ENCODE data around the gene LCMT2.

Gene LCMT2

DNA sequence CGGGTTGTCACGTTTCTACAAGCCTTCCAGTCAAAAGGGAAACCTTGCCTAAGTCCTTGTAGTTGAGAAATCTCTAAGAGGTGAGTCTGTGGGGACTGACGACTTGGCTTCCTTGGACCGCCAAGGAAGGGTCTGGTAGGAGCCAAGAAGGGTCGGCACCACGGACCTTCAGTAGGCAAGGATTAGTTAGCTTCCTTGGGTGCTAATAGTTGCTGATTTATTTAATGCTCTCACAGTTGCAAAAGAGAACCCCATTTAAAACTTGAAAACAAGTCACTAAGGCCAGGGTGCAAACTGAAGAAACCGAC lies 361 bp upstream of the LCMT2 start:
- H3K36me3 ChIP-seq (ENCODE audit: control insufficient read depth, insufficient read depth, low read length), result no peaks in the 10 kb centered on the region

DNA sequence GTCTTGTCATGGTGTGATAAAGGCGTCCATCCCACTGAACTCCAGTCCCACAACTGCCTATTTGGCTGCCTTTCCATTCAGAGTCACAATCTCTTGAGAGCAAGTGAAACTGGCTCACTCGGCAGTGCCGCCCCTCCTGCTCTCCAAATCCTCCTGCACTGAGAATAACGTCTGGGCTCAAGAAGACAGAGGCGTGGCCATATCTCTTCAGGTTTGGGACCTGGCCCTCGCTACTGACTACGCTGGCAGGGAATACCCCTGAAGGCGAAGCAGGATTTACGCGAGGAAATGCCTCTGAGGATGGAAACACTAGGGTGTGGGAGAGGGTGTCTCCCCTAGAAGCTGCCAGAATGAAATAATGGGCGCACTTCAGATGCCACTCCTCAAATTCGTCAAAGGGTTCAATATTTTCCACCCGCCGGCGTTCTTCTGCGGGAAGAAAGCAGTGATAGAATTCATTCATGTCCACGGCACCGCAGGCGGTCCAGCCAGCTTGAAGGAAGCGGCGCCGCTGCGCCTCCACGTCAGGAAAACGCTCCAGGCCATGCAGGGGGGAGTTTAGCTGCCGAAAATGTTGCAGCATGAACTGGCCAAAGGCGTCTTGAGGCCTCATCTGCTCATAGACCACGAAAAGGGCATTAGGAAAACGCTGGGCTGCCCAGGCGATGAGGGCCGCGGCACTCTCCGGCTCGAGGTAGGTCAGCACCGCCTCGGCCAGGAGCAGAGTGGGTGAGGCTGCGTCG lies 985 bp downstream of the LCMT2 start:
- Histone ChIP-seq H3K9ac (ENCODE audit: low read length) (peak overlapping the region; percentile 79), H3K4me1 (ENCODE audit: control insufficient read depth, insufficient read depth, low read length) (peaks cover 19% of the 10 kb centered on the region), H3K27me3 (ENCODE audit: control insufficient read depth, insufficient read depth, low read length) (no peaks in the 10 kb centered on the region), H3K4me3 (ENCODE audit: low read length) (peak overlapping the region; percentile 100), H3K9me3 (ENCODE audit: control insufficient read depth, low read length) (no peaks in the 10 kb centered on the region), H3K36me3 (ENCODE audit: control insufficient read depth, insufficient read depth, low read length) (no peaks in the 10 kb centered on the region)

More for the DNA sequence above, 361 bp upstream of the LCMT2 start:
- no peaks in the 10 kb centered on the region for H3K27me3 ChIP-seq (ENCODE audit: control insufficient read depth, insufficient read depth, low read length)
- H3K9ac ChIP-seq (ENCODE audit: low read length), result peak overlapping the region; percentile 79
- H3K4me1 ChIP-seq (ENCODE audit: control insufficient read depth, insufficient read depth, low read length), result peaks cover 19% of the 10 kb centered on the region
- peak overlapping the region; percentile 100 for H3K4me3 ChIP-seq (ENCODE audit: low read length)
- no peaks in the 10 kb centered on the region for H3K9me3 ChIP-seq (ENCODE audit: control insufficient read depth, low read length)

DNA sequence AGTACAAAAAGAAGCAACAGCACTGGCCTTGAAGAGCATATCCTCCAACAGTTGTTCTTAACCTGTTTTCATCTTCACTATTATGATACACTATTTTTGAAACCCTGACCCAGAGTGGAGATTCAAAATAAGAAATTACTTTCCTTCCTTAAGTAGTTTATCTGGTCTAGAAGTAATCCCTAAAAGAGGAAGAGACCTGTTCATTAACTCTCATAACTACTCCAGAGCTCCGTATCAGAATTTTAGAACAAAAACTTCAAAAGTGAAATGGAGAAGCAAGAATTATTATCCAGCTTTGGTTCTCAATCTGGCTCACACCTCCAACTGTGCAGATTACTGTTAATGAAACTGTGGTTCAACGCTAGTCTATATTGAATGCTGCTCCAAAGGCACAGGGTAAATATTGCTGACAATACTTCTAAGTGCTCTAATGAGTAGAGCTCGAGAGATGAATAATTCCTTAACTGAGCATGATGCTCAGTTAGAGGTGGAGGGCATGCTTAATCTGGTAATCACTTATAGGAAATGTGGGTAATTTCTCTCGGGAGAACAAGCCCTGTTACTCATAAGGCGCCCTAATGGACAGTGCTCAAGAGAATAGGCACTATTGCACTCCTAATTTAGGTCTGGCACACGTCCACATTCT lies 5.2 kb downstream of the LCMT2 start:
- Histone ChIP-seq H3K9me3 (ENCODE audit: control insufficient read depth, low read length) (no peaks in the 10 kb centered on the region), H3K9ac (ENCODE audit: low read length) (no peak overlapping the region), H3K4me3 (ENCODE audit: low read length) (no peak overlapping the region), H3K36me3 (ENCODE audit: control insufficient read depth, insufficient read depth, low read length) (no peaks in the 10 kb centered on the region), H3K27me3 (ENCODE audit: control insufficient read depth, insufficient read depth, low read length) (no peaks in the 10 kb centered on the region), H3K4me1 (ENCODE audit: control insufficient read depth, insufficient read depth, low read length) (peaks cover 13% of the 10 kb centered on the region)

DNA sequence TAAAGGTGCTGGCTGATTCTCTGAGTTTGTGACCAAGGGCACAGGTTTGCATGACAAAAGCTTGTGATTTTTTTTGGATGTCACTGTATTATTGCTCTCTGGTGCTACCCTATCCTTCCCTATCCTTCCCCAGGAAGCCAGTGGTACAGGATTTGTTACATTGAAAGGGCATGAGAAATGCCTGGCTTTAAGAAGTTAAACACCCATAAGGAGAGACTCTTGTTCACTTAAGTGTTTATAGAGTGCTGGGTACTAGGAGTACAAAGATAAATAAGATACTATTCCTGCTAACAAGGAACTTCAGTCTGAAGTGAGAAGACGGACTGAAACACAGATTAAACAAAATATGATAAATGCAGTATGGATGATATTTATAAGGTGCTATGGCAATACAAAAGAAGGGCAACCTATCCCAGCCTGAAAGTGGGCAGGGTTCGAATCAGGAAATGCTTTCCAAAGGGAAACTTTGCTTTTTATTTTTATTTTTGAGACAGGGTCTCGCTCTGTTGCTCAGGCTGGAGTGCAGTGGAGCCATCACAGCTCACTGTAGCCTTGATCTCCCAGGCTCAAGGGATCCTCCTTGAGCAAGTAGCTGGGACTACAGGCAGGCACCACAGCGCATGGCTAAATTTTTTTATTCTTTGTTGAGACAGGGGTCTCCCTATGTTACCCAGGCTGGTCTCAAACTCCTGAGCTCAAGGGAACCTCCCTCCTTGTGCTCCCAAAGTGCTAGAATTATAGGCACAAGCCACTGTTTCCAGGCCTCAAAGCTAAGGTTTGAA lies 11.2 kb downstream of the LCMT2 start:
- Histone ChIP-seq H3K36me3 (ENCODE audit: control insufficient read depth, insufficient read depth, low read length) (no peaks in the 10 kb centered on the region), H3K27me3 (ENCODE audit: control insufficient read depth, insufficient read depth, low read length) (no peaks in the 10 kb centered on the region), H3K4me3 (ENCODE audit: low read length) (no peak overlapping the region), H3K9ac (ENCODE audit: low read length) (no peak overlapping the region), H3K4me1 (ENCODE audit: control insufficient read depth, insufficient read depth, low read length) (no peaks in the 10 kb centered on the region), H3K9me3 (ENCODE audit: control insufficient read depth, low read length) (no peaks in the 10 kb centered on the region)

DNA sequence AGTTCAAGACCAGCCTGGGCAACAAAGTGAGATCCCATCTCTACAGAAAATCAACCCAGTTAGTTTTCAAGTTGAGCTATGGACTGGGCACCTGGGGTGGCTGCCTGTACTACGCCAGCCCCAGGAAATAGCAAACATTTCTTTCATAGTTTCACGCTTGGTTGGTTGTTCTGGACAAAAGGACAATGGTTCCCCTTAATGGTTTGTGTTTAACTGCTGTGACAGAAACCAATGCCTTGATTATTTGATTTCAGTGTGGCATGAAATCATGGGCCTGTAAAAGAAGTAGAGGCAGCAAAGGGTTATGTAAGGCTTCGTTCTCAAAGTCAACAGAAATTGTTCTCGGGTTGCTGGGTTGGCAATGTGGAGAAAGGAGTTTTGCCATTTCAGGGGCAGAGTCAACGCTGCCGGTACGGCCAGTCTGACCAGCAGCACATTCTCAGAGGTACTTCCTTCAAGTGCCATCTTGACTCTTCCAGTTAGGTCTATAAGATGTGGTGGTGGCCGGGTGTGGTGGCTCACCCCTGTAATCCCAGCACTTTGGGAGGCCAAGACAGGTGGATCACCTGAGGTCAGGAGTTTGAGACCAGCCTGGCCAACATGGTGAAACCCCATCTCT lies 12.7 kb downstream of the LCMT2 start:
- Histone ChIP-seq H3K4me1 (ENCODE audit: control insufficient read depth, insufficient read depth, low read length) (no peaks in the 10 kb centered on the region), H3K9me3 (ENCODE audit: control insufficient read depth, low read length) (no peaks in the 10 kb centered on the region), H3K36me3 (ENCODE audit: control insufficient read depth, insufficient read depth, low read length) (no peaks in the 10 kb centered on the region), H3K9ac (ENCODE audit: low read length) (no peak overlapping the region), H3K4me3 (ENCODE audit: low read length) (no peak overlapping the region), H3K27me3 (ENCODE audit: control insufficient read depth, insufficient read depth, low read length) (no peaks in the 10 kb centered on the region)

DNA sequence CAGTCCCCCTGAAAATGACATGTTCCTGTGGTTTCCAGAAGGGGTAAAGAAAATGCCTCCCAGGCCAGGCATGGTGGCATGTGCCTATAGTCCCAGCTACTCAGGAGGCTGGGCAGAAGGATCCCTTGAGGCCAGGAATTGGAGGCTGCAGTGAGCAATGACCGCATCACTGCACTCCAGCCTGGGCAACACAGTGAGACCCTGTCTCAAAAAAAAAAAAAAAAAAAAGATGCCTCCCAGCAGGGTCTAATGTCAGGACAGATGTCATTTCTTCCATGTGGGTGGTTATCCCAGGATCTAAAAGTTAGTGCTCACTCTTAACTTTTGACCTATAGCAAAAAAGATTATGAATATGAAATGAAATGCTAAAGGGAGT lies 13.4 kb downstream of the LCMT2 start:
- Histone ChIP-seq H3K9me3 (ENCODE audit: control insufficient read depth, low read length) (no peaks in the 10 kb centered on the region), H3K36me3 (ENCODE audit: control insufficient read depth, insufficient read depth, low read length) (no peaks in the 10 kb centered on the region), H3K27me3 (ENCODE audit: control insufficient read depth, insufficient read depth, low read length) (peaks cover 3% of the 10 kb centered on the region), H3K4me1 (ENCODE audit: control insufficient read depth, insufficient read depth, low read length) (no peaks in the 10 kb centered on the region), H3K9ac (ENCODE audit: low read length) (no peak overlapping the region), H3K4me3 (ENCODE audit: low read length) (no peak overlapping the region)

DNA sequence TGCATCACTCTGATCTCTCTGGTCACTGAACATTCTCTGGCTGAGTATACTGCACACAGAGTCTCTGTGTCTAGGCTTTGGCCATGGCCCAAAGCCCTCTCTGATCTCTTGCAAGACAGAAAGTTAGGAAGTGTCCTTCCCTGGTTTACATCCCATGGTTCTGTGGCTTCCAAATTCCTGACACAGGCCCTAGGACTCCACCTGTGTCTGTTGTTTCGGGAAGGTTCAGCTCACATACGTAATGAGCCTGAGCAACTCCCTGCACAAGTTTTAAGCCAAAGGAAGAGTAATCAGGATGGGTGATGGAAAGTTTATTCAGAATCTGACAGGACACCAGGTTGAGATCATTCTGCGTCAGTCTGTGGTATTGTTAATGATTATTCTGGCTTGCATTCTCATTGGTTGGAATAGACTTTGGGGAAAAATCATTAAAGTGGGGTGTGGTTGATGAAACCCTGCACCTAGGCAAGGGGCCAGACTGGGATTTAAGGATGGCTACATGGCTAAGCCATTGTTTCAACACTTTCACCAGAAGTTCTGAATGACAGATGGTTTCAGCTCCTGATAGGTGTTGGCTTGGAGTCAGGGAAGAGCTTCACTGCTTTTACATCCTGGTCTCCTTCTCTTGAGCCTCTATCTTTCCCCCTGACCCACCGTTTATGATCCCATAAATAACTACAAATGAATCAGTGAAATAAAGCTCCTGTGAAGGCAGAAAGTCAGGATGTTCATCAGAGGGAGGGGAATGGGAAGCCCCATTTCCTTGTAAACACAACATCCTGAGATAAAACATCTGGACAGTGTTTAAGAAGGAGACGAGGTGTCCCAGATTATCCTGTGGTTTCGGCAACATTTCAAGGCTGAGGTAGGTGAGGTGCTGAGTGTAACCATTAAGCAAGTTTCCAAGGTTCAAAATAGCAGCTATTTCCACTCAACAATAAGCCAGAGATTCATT lies 14.1 kb downstream of the LCMT2 start:
- Histone ChIP-seq H3K4me3 (ENCODE audit: low read length) (no peak overlapping the region), H3K9ac (ENCODE audit: low read length) (no peak overlapping the region), H3K27me3 (ENCODE audit: control insufficient read depth, insufficient read depth, low read length) (peaks cover 3% of the 10 kb centered on the region), H3K36me3 (ENCODE audit: control insufficient read depth, insufficient read depth, low read length) (no peaks in the 10 kb centered on the region), H3K4me1 (ENCODE audit: control insufficient read depth, insufficient read depth, low read length) (no peaks in the 10 kb centered on the region), H3K9me3 (ENCODE audit: control insufficient read depth, low read length) (no peaks in the 10 kb centered on the region)

DNA sequence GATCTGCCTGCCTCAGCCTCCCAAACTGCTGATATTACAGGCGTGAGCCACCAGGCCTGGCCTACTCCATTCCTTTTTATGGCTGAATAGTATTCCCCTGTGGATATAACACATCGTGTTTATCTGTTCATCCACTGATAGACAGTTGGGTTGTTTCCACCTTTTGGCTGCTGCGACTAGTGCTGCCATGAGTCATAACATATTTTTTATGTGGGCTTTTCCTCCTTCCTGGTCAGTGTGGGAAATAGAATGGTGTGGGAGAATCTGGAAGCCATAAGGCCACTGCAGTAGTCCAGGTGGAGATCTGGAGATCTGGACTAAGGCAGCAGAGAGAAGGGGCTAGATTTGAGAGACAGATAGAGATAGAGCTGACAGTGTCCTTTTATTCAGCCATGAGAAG lies 16.2 kb downstream of the LCMT2 start:
- Histone ChIP-seq H3K9ac (ENCODE audit: low read length) (no peak overlapping the region), H3K27me3 (ENCODE audit: control insufficient read depth, insufficient read depth, low read length) (peaks cover 12% of the 10 kb centered on the region), H3K4me1 (ENCODE audit: control insufficient read depth, insufficient read depth, low read length) (no peaks in the 10 kb centered on the region), H3K4me3 (ENCODE audit: low read length) (no peak overlapping the region), H3K9me3 (ENCODE audit: control insufficient read depth, low read length) (no peaks in the 10 kb centered on the region), H3K36me3 (ENCODE audit: control insufficient read depth, insufficient read depth, low read length) (no peaks in the 10 kb centered on the region)

DNA sequence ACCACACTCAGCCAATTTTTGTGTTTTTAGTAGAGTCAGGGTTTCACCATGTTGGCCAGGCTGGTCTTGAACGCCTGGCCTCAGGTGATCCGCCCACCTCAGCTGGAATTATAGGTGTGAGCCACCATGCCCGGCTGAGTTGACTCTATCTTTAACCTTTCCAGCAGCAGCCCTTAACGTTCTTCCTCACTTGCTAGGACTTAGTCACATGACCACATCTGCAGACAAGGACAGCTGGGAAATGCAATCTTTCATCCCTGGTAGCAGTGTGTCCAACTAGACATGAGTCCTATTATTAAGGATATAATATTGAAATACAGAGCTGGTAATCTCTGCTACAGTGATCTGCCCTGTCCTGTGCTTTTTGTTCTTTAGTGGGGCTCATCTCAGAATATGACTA lies 18.0 kb downstream of the LCMT2 start:
- Histone ChIP-seq H3K4me3 (ENCODE audit: low read length) (no peak overlapping the region), H3K9me3 (ENCODE audit: control insufficient read depth, low read length) (no peaks in the 10 kb centered on the region), H3K36me3 (ENCODE audit: control insufficient read depth, insufficient read depth, low read length) (no peaks in the 10 kb centered on the region), H3K9ac (ENCODE audit: low read length) (no peak overlapping the region), H3K4me1 (ENCODE audit: control insufficient read depth, insufficient read depth, low read length) (no peaks in the 10 kb centered on the region), H3K27me3 (ENCODE audit: control insufficient read depth, insufficient read depth, low read length) (peaks cover 21% of the 10 kb centered on the region)

DNA sequence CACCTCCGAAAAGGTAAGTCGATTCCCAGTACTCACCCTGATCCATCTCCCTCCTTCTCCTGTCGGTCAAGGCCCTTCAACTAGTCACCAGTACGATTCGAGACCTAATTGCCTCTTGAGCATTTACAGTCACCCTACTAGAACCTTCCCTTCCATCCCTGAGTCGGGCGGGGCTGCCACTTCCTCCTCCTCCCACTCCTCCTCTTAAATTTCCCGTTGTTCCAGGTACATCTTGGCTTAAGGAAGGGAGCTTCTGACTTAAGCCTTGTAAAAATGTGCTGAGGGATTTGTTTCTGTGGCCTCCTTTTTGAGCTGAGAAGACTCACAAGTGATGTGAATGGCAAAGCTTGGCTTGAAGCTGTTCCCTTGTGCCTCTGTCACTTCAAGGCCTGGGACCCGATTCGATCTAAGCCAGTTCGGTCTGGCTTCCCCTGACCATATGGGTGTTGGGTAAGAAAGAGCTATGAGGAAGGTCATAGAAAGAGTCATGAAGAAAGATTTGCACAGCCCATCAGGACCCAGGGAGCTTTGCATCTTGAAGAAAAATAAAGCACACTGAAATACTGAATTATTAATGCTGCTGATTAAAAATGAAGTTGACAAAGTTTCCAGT lies 28.1 kb downstream of the LCMT2 start, which contains the start of gene TGM7:
TGM7 (minus strand) TSS at position 51 of the 613 bp plus-strand sequence.
- Histone ChIP-seq H3K9me3 (ENCODE audit: control insufficient read depth, low read length) (no peaks in the 10 kb centered on the region), H3K9ac (ENCODE audit: low read length) (no peak within 1 kb of the TSS)

DNA sequence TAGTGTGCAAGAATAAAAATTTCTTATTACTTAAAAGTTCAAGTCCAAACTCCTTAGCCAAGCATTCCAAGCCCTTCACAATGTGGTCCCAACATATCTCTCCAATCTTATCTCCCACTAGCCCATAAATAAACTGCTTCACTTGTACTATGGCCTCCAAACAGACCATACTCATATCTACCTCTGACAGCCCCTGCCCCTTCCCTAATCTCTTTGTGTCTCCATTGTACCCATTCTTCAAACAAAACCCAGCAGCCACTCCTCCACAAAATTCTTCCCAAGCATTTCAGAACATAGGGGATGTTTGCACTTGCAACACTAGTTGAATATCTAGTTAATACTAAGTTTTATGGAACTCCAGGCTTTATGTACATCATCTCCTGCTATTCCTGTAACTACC lies 30.5 kb downstream of the LCMT2 start:
- no peaks in the 10 kb centered on the region for H3K4me1 ChIP-seq (ENCODE audit: control insufficient read depth, insufficient read depth, low read length)
- no peak overlapping the region for H3K9ac ChIP-seq (ENCODE audit: low read length)
- no peaks in the 10 kb centered on the region for H3K9me3 ChIP-seq (ENCODE audit: control insufficient read depth, low read length)
- no peak overlapping the region for H3K4me3 ChIP-seq (ENCODE audit: low read length)
- H3K36me3 ChIP-seq (ENCODE audit: control insufficient read depth, insufficient read depth, low read length), result no peaks in the 10 kb centered on the region
- peaks cover 4% of the 10 kb centered on the region for H3K27me3 ChIP-seq (ENCODE audit: control insufficient read depth, insufficient read depth, low read length)

More for the DNA sequence above, 28.1 kb downstream of the LCMT2 start, which contains the start of gene TGM7:
- no peaks in the 10 kb centered on the region for H3K36me3 ChIP-seq (ENCODE audit: control insufficient read depth, insufficient read depth, low read length)
- peaks cover under 1% of the 10 kb centered on the region for H3K27me3 ChIP-seq (ENCODE audit: control insufficient read depth, insufficient read depth, low read length)
- no peaks in the 10 kb centered on the region for H3K4me1 ChIP-seq (ENCODE audit: control insufficient read depth, insufficient read depth, low read length)
- H3K4me3 ChIP-seq (ENCODE audit: low read length), result no peak within 1 kb of the TSS
